HG02938 (cell line): ENCODE measurements around the gene WDFY2.
"Not testable (repeated sequence)": the region's sequence is repeated elsewhere in the genome, so short reads cannot be mapped to it uniquely, and the experiment has no call there.

Experiments used
- ATAC-seq: cut with Tn5 transposase; IDR thresholded peaks from one replicate; pipeline ENCODE4 v1.9.1; 2021; ENCODE audit warnings: mild to moderate bottlenecking, moderate library complexity; ENCODE audit not compliant: unreplicated experiment

WDFY2 gene

DNA sequence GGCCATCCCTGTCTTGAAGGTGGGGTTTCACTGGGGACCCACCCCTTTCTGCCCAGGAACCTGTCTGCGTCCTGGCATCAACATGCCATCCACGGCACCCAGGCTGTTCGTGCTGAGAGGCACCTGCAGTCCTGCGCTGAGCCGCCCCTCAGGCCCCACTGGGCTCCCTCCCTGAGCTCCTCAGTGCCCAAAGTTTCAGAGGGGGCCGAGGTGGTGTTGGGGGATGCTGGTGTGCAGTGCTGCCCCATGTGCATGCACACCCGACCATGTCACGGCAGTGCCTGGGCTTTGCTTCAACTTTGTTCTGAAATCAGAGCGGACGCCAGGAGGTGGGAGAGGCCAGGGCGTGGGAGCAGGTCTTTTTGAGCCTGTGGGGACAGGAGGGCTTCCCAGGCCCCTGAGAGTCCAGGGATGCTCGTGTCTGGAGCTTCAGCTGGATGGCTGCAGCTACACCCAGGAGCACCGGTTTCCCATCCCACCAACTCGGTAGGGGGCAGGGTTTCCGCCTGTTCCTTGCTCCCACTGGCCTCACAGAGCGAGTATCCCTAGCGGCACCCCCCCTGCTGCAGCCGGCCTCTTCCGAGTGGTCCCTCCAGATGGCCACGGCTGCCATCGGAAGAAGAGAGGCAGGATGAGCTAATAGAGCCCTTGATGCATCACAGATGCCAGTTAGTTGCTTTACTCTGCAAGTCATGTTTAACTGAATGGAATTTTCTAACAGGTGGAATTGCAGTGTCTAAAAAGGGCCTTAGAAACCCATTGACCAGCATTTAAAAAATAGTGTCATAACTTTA is 44.0 kb downstream of the WDFY2 start:
- no peak for ATAC-seq

DNA sequence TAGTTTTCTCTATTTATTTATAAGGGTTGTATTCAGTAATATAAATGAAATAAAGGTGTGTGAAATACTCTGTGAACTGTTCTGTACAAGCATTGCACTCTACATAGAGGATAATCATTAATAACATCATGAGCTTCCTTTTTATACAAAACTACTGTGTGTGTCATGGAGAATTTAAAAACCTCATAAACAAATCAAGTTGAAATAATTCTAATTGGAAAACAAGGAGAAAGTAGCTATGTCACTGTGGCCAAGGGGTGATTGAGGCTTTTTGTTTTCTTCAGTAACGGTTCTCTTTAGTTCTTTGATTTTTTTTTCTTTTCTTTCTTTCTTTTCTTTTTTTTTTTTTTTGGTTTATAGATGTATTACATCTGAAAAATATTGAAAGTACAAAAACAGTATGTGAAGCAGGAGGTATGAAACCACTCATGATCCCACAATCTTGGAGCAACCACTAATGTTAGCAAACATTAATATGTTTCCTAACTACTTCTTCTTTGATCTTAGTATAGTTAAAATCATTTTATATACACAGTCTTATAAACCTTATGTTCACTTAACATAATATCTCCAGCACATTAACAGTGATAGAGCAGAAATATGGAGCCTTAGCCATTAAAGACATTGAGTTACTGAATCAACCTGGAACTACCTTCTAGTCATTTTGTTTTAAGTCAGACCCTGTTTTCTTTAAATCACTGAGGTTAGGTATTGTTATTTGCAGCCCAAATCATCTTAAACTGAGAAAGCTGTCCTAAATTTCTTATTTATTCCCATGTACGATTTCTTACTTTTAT is 45.4 kb downstream of the WDFY2 start:
- no peak for ATAC-seq

DNA sequence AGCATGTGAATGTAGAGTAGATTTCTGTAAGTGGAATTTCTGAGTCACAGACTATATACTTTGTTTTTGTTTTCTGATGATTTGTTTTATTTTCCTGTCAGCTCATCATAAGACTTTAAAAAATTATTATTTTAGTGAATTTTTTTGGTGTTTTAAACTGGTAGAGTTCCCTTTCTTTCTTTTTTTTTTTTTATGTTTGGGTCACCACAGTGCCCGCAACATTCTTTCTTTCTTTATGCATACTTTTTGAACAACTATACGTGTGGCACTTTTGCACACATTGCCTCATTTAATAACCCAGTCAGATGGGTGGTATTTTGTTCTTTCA is 46.0 kb downstream of the WDFY2 start:
- no peak for ATAC-seq

DNA sequence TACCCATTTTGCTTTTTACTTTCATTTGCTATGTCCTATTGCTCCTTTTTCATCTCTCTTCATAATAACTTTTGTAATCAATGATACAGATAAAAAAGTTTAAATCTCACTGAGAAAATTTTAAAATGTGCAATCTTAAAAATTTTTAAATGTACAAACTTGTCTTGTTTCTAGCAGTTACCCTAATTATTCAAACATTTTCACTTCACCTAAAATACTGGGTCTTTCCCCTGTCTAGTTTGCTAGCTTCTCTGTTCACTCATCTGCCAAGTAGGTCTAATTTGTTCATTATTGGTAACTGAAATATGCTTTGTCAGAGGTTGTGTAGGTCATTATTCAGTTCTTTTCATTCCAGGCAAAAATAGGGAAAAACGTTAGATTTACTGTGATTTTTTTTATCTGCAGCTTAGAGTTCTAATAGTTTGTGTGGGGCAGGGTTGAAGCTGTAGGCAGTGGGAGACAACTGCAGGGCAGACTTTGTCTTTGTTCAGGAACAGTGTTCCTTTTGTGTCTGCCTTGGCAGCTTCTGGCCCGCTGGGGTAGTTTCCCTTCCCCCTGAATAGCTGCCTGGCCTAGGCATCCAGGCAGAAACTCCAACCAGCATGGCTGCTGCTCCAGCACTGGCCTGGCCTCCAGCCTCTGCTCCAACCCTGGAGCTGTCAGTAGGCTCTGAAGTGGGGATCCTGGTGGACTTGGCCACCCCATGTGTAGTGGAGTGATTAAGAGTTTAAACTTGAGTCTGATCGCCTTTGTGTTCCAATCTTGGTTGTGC is 48.5 kb downstream of the WDFY2 start:
- ATAC-seq, result no peak

DNA sequence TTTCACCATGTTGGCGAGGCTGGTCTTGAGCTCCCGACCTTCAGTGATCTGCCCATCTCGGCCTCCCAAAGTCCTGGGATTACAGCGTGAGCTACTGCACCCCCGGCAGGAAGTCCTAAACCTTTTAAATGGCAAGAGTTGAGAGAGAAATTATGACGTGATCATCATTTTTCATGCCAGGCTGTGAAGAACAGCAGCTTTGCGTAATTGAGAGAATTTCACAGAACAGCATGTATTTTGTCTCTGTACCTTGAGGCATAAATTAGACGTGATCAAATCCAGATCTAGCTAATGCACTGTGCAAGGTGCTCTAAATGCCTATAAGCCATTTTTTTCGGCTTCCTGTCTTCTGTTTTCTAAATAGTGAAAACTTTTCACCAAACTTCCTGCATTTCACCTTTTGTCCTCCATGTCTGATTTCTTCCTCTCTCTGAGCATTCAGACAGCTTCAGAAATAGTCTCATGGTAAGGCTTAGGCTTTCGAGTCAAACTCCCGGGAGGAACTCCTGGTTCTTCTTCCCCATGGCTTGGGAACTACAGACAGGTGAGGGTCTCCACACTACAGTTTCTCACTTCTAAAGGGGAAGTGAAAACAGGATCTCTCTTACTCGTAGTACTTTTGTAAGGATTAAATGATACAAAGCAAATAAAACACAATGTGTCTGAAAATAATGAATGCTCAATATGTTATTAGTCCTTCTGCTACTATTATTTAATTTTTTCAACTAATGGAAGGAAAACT is 51.0 kb downstream of the WDFY2 start:
- no peak for ATAC-seq

DNA sequence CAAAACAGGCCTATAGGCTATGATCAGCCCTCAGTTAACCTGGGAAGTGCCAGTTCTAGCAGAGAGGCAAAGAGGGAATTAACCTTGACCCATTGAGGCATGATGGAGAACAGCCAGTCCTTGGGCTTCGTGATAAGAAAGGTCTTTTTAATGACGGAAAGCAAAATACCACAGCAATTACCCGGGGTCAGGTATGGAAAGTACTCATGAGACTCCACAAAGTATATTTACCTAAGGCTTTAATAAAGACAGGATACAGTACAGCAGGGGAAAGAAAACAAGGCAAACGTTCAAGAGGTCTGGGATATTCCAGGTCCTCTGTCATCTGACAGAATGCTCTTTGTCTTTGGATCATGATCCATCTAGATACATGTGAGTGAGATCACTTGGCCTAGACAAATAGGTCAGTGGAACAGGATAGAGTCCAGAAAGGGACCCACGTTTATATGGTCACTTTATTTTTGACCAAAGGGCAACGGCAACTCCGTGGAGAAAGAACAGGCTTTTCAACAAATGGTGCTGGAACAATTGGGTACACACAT is 52.2 kb downstream of the WDFY2 start:
- ATAC-seq, result no peak

DNA sequence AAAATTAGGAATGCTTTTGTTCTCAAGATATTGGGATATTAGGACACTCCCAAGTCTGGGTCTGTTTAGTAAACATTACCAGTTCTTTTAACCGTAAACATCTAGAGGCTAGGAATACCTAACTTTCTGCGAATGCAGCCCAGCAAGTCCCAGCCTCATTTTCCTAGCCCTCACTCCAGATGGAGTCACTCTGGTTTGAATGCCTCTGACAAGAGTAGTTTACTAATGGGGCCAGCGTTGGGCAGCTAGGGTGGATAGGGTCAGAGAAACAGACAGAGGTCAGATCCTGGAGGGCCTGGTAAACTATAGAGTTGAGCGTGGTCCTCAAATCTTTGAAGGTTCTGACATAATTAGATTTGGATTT is 53.6 kb downstream of the WDFY2 start:
- no peak for ATAC-seq

DNA sequence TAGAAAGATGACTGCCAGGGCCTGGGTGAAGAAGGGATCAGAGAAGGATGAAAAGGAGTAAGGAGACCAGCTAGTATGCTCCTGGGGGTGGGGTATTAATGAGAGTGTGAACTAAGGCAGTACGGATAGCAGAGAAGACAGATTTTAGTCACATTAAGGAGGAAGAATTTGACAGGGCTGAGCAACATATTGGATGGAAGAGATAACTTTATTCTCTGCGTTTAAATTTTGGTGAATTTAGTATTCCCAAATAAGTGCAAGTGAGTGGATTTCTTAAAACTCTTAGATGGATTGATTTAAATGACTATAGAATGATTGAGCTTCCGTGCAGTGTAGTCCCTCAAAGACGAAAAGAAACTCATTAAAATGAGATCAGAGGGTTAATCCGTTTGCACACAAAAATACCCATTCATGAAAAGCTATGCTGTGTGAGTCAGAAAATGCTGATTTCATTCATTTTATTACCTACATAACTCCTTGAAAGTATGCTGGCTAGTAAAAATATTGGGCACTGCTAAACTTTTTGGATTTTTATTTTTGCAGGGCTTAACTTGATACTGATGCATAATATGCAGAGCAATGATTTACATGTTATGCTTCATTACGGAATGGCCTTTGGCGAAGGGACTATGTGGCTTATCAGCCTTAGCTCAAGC is 54.1 kb downstream of the WDFY2 start:
- ATAC-seq, result no peak

DNA sequence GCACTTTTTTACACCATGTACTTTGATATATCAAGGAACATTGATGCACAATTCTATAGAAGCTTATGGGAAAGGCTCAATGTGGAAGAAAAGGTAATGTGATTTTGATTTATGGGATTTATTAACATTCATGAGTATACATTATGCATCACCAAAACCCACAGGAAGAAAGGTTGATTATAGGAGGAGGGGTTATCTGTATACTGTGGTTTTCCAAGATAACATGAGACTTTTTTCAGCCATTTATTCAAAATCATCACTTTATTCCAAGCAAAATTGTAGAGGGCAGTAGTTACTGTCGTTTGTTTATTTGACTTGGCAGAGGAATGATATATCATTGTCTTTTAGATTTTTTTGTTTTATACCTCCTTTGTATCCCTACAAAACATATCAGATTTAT is 54.9 kb downstream of the WDFY2 start:
- no peak for ATAC-seq

DNA sequence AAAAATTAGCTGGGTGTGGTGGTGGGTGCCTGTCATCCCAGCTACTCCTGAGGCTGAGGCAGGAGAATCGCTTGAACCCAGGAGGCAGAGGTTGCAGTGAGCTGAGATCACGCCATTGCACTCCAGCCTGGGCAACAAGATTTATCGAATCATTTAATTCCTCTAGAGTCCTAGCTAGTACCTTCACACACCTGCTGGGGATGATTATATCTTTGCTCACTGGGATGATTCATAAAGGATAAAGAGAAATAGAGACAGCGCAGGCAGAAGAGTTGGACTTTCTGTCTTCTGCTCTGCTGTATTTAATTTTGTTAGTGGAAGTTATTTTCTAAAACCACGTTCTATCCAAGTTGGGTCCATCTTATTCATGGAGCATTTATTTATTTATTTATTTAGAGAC is 56.4 kb downstream of the WDFY2 start:
- ATAC-seq, result not testable (repeated sequence)

DNA sequence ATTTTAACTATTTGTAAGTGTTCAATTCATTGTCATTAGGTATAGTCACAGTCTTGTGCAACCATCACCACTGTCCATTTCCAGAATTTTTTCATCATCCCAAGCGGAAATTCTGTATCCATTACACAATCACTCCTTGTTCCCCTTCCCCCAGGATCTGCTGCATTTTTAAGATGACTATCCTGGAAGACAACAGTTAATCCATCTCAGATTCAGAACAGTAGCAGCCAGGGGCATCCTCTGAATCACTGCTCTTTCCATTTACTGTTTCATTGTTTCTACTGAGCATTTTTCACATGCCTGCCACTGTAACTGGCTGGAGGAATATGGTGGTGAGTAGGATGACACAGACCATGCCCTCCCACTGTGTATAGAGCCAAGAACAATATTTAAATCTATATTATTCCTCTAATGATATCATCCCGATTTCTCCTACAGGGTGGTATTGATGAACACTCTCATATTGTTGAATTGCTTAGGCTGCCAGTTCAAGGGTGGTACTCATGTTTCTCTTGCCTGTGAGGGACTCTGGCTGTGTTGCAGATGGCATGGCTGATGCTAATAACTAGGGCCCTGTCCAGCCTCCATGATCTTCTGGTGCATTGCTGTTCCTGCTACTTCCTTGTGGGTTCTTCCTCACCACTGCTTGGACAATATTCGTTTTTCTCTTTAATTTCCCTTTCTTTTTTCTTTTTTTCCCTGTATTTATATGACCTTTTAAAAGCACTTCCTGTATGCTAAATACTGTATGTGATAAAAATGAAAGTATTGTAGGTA is 59.0 kb downstream of the WDFY2 start:
- ATAC-seq, result no peak

DNA sequence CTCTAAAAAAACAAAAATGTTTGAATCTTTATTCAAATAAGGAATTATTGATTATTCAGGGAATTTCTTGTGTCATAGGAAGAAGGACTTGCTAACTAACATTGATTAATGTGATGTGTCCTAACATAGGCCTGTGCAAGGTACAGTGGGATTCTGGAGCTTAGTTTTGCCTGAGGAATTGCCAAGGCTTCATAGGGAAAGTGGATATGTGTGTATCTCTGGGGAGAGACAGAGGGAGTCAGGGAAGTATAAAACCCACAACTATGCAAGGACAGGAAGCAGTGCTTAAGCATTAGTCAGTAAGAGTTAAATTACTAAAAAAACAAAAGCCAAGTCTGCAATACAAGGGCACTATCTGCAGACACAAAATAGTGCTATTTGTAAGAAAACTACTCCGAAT is 59.6 kb downstream of the WDFY2 start:
- no peak for ATAC-seq

DNA sequence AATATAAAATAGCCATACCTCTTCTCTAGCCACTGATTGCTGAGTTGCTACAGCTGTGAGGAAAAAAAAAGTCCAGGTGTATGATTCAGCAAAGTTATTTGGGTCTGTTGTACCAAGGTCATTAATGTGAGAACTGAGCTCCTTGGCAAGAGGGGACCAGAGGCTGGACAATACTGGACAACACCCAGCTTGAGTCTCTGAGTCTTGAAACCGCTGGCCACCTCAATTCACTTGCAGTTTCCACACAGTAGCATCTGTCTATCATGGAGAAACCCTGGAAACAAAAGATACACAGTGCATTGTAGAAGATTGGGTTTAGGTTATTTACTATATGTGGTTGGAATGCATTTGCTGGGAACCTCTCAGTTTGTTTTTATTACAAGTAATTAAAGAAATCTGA is 60.4 kb downstream of the WDFY2 start:
- ATAC-seq, result peak; percentile 43

DNA sequence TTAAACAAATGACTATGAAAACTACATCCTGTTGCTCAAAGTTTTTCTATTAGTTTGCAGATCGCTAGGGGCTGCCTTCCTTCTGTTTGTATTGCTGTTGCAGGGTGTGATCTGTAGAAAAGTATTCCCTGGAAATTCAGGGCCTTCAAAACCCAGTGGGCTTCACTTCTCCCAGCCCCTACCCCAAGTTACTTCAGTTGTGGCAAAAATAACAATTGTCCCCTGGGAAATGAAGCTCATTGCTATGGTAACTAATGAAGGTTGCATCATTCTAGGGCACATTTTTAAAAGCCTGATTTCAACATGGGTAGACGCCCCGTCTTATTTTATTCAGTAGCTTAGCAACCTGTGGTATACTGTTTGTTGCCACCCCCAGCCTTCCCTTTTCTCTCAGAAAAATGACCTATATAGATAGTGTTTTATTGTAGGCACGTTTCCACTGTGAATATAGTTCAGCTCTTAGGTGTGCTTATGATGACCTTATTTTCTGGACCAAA is 60.9 kb downstream of the WDFY2 start:
- ATAC-seq, result peak; percentile 69

DNA sequence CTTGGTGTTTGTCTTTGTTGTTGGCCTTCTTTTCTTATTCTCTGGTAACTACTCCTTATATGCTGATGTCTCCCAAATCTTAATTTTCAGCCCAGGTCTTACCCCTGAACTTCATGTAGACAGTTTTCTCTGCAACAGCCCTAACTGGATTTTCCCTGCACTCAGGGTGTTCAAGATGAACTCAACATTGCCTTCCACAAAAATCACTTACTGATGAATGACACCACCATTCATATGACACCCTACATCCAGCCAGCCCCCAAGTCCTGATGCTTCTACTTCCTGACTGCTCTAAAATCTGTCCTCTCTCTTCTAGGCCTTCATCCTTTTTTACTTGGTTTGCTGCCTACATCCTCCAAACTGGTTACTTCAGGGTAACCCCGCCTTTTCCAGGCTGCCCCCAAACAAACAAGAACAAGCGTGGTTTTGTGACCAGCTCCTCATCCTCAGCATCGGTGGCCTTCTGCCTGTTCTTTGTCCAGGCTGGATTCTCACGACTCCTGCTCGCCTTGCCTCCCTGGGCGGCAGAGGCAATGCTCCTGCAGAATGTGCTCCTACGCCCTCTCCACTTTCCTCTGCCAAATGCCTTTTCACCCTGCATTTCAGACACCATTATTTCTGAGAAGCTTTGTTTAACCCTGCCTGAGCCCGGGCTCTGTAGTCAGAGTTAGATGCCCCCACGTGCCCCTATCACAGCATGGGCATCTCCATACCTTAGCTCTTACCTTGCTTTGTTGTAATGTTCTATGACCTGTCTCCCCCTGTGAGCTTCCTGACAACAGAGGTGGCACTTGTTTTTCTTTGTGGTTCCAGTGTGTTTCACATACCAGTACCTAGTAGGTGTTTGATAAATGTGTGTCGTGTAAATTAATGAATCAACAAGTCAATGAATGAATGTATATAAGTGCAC is 61.8 kb downstream of the WDFY2 start:
- no peak for ATAC-seq

DNA sequence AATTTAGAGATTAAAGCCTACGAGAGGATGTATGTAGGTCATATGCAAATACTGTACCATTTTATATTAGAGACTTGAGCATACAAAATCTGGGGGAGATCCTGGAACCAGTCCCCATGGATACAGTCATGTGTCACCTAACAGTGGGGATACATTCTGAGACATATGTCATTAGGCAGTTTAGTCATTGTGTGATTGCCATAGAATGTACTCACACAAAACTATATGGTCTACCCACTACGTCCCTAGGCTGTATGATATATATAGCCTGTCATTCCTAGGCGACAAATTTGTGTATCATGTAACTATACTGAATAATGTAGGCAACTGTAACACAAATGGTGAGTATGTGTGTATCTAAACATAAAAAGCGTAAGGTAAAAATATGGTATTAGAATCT is 62.8 kb downstream of the WDFY2 start:
- no peak for ATAC-seq

DNA sequence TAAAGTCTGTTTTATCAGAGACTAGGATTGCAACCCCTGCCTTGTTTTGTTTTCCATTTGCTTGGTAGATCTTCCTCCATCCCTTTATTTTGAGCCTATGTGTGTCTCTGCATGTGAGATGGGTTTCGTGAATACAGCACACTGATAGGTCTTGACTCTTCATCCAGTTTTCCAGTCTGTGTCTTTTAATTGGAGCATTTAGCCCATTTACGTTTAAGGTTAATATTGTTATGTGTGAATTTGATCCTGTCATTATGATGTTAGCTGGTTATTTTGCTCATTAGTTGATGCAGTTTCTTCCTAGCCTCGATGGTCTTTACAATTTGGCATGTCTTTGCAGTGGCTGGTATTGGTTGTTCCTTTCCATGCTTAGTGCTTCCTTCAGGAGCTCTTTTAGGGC is 67.9 kb downstream of the WDFY2 start:
- not testable (repeated sequence) for ATAC-seq
